ENCODE measurements around the gene ENO4. TPM values are rescaled to one million over a fixed set of nuclear protein-coding genes. Genes with fewer than 3 reads are reported as not detected.
A peak's percentile ranks its signal among the peaks of the same experiment; 100 is the strongest.

ENO4 gene
- polyA plus RNA-seq (ENCODE audit: insufficient read length in 4 of 4) = 1 to 10 TPM; 1.3 to 4.3 (median 3.1) TPM

GRCh38 chr10:116849248-116850057 lies at the start of gene ENO4:
TSS of gene ENO4 (plus strand) at chr10:116849499. CDS start at chr10:116849567, 68 bp downstream.
- DNase-seq (ENCODE audit: low read depth in 4 of 4, low spot score in 3 of 4) = peak; percentile 78 to 91 (median 86)

- DNase-seq (ENCODE audit: low read depth in 4 of 4, low spot score in 3 of 4) = no peak
These were observed 48.9 kb upstream of the ENO4 start for GRCh38 chr10:116800286-116800929.

- DNase-seq (ENCODE audit: low read depth in 4 of 4, low spot score in 3 of 4) = no peak
These were observed 47.6 kb upstream of the ENO4 start for GRCh38 chr10:116801658-116802057.

GRCh38 chr10:116802474-116802873 lies 46.8 kb upstream of the ENO4 start:
- no peak for DNase-seq (ENCODE audit: low read depth in 4 of 4, low spot score in 3 of 4)

- no peak for DNase-seq (ENCODE audit: low read depth in 4 of 4, low spot score in 3 of 4)
These were observed 46.4 kb upstream of the ENO4 start for GRCh38 chr10:116802876-116803275.

- no peak for DNase-seq (ENCODE audit: low read depth in 4 of 4, low spot score in 3 of 4)
These were observed 45.6 kb upstream of the ENO4 start for GRCh38 chr10:116803451-116804249.

- DNase-seq (ENCODE audit: low read depth in 4 of 4, low spot score in 3 of 4) = no peak
These were observed 40.6 kb upstream of the ENO4 start for GRCh38 chr10:116808706-116809105.

- DNase-seq (ENCODE audit: low read depth in 4 of 4, low spot score in 3 of 4) = no peak
These were observed 39.7 kb upstream of the ENO4 start for GRCh38 chr10:116809483-116810119.

GRCh38 chr10:116810120-116810500 lies 39.2 kb upstream of the ENO4 start:
- no peak for DNase-seq (ENCODE audit: low read depth in 4 of 4, low spot score in 3 of 4)

- DNase-seq (ENCODE audit: low read depth in 4 of 4, low spot score in 3 of 4) = no peak
These were observed 38.4 kb upstream of the ENO4 start for GRCh38 chr10:116810895-116811294.

- no peak for DNase-seq (ENCODE audit: low read depth in 4 of 4, low spot score in 3 of 4)
These were observed 37.6 kb upstream of the ENO4 start for GRCh38 chr10:116811691-116812090.

- no peak for DNase-seq (ENCODE audit: low read depth in 4 of 4, low spot score in 3 of 4)
These were observed 33.5 kb upstream of the ENO4 start for GRCh38 chr10:116815641-116816415.

GRCh38 chr10:116817178-116817577 lies 32.1 kb upstream of the ENO4 start:
- no peak for DNase-seq (ENCODE audit: low read depth in 4 of 4, low spot score in 3 of 4)

GRCh38 chr10:116817780-116818343 lies 31.4 kb upstream of the ENO4 start:
- DNase-seq (ENCODE audit: low read depth in 4 of 4, low spot score in 3 of 4) = no peak

GRCh38 chr10:116819999-116820677 lies 29.2 kb upstream of the ENO4 start:
- DNase-seq (ENCODE audit: low read depth in 4 of 4, low spot score in 3 of 4) = no peak

- no peak for DNase-seq (ENCODE audit: low read depth in 4 of 4, low spot score in 3 of 4)
These were observed 23.4 kb upstream of the ENO4 start for GRCh38 chr10:116825901-116826300.

GRCh38 chr10:116826803-116827202 lies 22.5 kb upstream of the ENO4 start:
- no peak for DNase-seq (ENCODE audit: low read depth in 4 of 4, low spot score in 3 of 4)

GRCh38 chr10:116827214-116827671 lies 22.1 kb upstream of the ENO4 start:
- DNase-seq (ENCODE audit: low read depth in 4 of 4, low spot score in 3 of 4) = no peak

- DNase-seq (ENCODE audit: low read depth in 4 of 4, low spot score in 3 of 4) = no peak
These were observed 21.2 kb upstream of the ENO4 start for GRCh38 chr10:116828116-116828515.
